ENCODE data around the gene UCKL1.
"Not testable (repeated sequence)": the region's sequence is repeated elsewhere in the genome, so short reads cannot be mapped to it uniquely, and the experiment has no call there.

UCKL1 gene

DNA sequence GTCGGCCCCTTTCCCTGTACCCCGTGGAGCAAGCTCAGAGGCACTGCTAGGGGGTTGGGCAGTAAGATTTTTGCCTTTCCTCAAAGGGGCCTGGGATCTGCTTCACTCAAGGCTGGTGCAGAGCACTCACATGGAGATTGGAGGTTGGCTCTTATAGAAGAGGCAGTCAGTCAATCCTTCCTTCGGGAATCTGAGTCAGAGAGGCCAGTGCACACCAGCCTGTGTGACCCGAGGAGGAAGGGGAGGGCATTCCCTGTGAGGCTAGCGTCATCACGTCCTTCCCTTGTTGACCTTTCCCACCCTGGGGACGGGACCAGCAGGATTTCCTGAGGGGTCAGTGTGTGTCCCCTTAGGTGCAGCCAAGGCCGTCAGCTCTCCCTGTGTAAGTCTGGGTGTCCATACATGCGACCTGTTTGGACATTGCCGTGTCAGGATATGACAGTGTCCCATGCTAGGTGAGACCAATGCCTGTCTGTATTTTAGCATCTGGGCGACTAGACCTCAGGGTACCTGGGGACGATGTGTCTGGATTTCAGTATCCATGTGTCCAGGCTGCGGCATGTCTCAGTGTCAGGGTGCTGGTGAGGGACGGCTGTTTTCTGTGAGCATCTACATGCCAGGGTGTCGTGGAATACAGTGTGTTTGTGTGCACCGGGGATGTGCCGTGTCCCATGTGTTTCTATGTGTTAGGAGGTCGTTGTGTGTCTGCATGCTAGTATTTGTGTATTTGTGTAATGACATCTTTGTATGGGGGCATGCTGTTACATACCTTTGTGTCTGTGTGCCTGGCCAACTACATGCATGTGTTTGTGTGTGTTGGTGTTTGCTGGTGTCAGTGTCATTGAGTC, 16.3 kb upstream of the UCKL1 start:
- DNase-seq (ENCODE audit: low read depth in 3 of 3): no peak

DNA sequence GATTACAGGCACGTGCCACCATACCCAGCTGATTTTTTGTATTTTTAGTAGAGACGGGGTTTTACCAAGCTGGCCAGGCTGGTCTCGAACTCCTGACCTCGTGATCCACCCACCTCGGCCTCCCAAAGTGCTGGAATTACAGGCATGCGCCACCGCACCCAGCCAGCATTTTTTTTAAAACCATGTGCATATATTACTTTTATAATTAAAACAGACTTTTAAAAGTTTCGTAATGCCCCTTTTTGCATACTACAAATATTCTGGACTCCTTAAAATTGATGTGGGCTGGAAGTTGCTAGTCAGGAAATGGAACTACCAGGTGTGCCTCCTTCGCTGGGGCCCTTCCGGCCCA, 15.7 kb upstream of the UCKL1 start:
- not testable (repeated sequence) for DNase-seq (ENCODE audit: low read depth in 3 of 3)

DNA sequence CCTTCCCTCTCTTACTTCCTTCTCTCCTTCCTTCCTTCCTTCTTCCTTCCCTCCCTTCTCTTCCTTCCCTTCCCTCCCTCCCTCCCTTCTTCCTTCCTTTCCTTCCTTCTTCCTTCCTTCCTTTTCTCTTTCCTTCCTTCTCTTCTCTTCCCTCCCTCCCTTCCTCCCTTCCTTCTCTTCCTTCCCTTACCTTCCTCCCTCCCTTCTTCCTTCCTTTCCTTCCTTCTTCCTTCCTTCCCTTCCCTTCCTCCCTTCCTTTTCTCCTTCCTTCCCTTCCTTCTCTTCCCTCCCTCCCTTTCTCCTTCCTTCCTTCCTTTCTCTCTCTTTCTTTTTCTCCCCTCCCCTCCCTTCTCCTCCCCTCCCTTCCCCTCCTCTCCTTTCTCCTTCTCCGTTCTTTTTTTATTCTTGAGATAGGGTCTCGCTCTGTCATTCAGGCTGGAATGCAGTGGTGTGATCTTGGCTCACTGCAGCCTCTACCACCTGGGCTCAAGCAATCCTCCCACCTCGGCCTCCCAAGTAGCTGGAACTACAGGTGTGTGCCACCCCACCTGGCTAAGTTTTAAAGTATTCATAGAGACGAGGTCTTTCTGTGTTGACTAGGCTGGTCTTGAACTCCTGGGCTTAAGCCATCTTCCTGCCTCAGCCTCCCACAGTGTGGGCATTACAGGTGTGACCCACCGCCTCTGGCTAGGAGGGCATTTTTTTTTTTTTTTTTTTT, 14.7 kb upstream of the UCKL1 start:
- DNase-seq (ENCODE audit: low read depth in 3 of 3): no peak

DNA sequence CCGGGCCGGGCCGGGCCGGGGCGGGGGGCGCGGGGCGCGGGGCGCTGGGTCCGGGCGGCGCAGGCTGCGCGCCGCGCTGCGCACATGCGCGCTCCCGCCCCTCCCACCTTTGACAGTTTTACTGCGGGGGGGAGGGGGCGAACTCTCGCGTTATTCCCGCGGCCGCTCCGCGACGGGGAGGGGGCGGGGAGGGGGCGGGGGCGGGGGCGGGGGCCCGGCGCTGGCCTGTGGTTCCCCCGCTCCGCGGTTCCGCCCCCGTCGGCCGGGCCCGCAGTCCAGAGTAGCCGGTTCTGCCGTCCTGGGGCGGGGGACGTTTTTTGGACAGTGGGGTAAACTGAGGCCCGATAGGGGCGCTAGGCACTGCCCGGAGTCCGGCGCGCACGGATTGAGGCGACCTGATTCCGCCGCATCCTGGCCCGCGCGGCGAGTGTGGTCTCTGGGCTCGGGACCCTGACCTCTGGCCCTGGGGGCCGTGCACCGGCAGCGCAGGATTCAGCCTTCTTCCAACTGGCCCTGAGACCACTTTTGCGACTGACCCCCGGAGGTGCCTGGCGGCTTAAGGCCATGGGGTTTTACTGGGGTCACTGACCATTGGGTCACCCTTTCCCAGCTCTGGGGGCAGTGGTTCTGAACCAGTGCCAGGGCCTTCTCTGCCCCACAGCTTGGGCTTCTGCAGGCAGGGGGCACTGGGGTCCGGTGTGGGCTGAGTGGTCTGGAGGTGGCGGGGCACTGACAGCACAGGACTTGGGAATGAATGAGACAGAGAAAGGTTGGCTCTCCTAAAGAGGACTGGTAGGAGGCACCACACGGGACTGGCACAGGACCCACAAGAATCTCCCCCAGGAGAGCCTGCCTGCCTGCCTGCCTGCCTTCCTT, 13.9 kb upstream of the UCKL1 start, which contains the start of gene ZNF512B:
Gene ZNF512B, minus strand, starts transcription at position 93 of the 876 bp plus-strand sequence. CDS start 1,980 bp downstream, outside the sequence.
- peak in 1 of 3 experiments; percentile 64 for DNase-seq (ENCODE audit: low read depth in 3 of 3)

DNA sequence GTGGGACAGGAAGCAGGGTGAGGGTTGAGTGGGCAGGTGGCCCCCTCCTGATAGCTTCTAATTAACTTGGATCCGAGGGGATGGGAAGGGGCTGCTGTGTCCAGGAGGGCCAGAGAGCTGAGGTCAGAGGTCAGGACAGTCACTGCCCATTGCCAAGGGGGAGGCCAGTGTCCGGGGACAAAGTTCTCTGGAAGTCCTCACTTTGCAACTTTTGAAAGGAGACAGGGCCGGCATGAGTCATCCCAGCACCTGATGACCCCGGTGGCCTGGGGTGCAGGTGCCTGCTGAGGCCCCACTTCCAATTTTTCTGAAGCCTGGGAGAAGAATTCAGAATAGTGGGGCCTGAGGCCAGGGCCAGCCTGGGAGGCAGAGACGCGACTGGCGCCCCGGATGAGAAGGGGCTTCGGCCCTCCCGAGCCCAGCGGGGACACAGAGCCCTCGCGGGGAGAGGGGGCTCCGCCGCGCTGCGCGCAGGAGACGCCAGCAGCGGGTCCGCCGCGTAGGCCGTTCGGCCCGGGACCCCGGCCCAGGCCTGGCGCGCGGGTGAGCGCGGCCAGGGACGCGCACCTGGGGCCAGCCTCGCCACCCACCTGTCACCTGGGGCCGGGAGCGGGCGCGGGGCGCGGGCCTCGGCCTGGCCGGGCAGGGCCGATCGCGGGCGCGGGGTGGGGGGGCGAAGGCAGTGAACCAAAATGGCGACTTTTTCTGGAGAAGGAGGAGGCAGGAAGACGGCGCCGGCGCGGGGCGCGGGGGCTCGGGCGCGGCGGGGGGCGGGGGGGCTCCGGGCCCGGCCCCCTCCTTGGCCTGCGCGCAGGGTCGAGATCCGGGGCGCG, 12.9 kb upstream of the UCKL1 start:
- DNase-seq (ENCODE audit: low read depth in 3 of 3): no peak

DNA sequence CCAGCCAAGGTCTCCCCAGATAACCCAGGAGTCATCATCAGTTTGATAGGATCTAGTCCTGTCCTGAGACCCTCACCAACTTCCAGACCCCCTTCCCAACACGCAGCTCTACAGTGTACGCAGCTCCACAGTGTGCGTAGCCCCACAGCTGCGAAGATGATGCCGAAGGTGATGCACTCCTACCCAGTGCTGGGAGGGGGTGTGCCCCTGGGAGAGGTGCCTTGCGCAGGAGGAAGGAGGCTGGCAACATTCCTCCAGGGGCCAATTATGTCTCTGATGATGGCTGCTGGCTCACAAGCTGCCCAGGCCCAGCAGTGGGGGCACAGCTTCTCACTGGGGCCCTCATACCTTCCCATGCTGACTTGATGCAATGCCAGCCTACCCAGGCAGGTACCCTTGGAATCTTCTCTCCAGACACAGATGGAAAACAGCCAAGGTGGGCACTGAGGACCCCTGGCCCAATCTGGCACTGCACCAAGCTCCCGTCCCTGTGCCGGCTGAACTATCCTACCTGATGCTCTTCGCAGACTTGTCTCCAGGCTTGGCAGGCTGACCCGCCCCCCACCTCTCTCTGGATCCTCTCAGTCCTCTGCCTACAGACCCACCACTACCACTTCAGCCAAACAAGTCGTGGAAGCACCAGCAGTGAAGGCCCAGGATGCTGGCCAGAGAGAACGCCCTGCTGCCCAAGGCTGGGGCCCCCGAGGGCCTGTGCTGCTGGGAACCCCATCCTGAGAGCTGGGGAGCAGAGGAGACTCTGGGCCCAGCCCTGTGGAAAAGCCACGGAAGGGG, 12.1 kb upstream of the UCKL1 start:
- DNase-seq (ENCODE audit: low read depth in 3 of 3): no peak

DNA sequence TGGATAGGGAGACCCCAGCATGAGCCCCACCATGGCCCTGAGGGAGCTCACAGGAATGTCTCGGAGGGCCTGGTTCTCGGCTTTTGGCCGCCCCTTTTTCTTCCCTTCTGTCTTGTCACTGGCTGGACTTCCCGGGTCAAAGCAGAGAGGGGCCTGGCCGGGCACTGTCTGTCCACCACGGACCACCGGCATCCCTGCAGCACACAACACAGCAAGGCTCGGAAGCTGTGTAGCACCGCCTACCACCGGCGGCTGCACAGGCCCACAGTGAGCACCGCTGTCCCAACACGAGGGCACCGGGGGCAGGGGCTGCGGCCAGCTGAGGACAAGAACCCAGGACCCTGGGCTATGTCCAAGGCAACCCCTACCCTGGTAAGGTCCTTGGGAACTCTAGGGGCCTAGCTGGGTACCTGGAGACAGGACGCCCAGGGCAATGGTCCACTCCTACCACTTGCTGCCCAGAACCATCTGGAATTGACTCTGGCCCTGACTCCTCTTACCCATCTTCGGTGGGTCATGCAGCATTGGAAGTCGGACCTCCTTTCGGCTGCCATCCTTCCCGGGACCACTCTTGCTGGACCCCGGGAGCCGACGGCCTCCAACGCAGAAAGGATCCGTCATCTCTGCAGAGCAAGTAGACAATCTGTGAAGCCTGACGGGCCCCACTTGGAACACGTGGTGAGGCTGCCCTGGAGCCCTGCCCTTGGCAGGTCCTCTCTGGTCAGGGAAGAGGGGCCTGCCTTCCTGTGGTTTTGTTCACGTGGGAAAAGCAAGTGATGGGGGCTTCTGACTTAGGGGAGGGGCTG, 11.3 kb upstream of the UCKL1 start:
- DNase-seq (ENCODE audit: low read depth in 3 of 3): no peak

DNA sequence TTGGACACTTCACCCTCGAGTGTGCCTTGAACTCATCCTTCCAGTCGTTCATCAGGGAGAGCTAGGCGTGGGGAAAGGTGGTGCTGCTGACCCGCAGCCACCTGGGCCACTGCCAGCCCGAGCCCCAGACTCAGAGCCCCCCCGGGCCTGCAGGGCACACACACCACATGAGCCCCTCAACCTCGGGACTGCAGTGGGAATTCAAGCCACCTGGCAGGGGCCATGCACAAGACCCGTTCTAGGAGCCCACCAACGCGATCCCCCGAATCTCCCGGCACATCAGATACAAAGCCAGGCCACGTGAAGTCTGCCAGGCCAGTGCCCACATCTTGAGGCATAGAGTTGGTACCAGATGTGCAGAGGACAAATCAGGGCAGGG, 10.7 kb upstream of the UCKL1 start:
- no peak for DNase-seq (ENCODE audit: low read depth in 3 of 3)

DNA sequence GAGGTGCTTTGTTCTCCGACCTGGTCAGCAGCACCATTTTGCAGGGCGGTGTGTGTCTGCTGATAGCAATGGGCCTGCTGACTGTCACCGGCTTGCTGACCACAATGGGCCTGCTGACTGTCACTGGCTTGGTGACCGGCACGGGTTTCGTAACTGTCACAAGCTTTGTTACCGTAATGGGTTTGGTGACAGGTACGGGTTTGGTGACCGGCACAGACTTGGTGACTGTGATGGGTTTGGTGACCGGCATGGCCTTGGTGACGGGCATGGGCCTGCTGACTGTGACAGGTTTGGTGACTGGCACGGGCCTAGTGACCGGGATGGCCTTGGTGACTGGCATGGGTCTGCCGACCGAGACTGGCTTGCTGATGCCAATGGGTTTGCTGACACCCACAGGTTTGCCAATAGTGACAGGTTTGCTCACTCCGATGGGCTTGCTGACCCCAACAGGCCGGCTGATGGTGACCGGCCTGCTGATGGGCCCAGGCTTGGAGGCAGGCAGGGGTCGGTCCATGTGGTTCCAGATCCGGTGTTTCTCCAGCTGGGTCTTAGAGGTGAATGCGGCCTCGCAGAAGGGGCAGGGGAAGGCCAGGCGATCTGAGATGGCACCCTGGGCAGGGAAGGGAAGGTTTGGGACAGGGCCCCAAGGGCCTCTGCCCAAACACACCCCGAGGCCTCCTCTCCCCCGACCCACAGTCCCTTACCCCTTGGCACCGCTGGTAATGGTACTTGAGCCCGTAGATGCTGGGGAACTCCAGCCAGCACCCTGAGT, 10.1 kb upstream of the UCKL1 start:
- DNase-seq (ENCODE audit: low read depth in 3 of 3): no peak

DNA sequence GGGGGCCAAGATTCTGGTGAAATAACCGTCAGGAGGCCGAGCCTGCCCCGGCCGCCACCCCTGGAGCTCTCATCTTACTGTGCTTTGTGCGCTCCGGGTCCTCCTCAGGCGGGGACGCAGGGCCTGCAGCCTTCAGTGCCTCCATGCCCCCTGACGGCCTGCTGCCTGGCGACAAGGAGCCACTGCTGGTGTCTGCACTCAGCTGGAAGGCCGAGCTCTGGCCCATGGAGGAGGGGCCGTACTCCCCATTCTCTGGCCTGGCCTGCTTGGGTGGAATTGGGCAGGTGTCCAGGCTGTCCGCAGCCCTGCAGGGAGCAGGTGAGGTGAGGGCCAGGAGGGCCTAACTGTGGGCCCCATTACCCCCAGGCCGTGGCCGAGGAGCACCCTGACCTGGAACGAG, 8.2 kb upstream of the UCKL1 start:
- no peak for DNase-seq (ENCODE audit: low read depth in 3 of 3)

DNA sequence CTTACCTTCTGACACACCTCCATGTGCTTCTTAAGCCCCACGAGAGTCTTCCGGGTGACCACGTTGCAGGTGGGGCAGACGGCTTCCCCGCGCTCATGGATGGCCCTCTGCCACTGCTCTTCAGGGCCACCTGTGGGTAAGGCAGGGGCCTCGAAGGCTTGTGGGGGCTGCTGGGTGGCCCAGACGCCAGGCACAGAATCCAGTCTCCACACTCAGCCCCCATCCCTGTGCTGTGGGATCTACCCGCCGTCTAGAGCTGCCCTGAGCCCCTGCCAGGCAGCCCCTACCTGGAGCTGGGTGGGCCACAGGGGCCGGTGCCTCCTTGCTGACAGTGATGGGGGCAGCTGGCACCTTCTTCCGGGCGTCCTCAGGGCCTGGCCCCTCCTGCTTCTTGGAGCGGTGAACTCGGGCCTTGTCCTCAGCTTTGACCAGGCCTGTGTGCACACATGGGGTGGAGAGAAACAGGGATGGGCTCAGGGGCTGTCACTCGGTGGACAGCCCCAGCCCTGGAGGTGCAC, 7.6 kb upstream of the UCKL1 start:
- no peak for DNase-seq (ENCODE audit: low read depth in 3 of 3)

DNA sequence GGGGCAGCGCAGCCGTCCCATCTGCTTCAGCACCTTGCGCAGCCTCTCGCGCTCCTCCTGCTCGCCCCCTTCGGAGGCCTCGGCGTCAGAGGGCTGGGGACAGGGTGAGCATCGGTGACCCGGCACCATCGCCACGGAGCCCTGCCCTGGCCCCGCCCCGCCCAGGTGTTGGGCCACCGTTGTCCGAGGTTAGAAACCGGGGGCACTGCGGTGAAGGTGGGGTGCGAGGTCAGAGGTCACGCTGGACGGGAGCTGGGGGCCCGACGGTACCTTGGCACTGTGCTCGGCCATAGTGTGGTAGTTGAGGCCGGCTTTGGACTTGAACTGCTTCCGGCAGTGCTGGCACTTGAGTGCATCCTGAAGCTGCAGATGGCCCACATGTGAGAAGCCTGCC, 7.1 kb upstream of the UCKL1 start:
- no peak for DNase-seq (ENCODE audit: low read depth in 3 of 3)

DNA sequence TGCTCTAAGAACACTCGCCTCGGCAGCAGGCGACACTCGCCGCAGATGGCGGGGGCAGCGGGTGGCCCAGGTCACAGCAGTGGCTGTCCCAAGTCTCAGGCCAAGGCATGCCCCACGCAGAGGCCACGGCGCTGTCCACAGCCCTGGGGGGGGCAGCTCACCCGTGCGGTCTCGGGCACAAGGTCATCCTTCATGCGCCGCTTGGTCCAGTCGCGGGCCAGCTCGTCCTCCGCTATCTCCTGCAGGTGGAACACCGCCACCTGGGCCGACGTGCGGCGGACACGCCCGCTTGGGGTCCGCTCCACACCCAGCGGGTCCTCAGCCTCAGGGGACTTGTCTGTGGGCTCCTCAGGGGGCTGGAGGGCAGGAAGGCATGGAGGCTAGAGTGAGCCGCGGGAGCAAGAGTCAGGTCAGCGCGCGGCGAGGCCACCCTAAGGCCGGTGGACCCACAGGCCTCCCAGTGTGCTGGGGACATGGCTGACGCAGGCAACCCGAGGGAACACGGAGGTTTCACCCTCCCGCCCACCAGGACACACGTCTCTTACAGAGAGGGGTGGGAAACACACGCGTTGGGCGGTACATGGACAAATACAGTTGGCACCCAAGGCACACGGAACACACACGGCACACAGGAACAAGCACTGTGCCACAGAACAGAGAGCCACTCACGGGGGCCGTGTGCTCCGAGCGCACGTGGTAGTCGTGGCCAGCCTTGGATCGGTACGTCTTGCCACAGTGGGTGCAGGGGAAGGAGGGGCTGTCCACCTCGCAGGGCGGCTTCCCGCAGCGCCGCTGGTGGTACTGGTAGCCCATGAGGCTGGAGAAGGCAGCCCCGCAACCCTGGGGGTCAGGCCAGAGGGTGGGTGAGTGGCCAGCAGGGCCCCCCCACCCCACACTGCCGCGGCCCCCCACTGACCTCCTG, 6.5 kb upstream of the UCKL1 start:
- DNase-seq (ENCODE audit: low read depth in 3 of 3): no peak

DNA sequence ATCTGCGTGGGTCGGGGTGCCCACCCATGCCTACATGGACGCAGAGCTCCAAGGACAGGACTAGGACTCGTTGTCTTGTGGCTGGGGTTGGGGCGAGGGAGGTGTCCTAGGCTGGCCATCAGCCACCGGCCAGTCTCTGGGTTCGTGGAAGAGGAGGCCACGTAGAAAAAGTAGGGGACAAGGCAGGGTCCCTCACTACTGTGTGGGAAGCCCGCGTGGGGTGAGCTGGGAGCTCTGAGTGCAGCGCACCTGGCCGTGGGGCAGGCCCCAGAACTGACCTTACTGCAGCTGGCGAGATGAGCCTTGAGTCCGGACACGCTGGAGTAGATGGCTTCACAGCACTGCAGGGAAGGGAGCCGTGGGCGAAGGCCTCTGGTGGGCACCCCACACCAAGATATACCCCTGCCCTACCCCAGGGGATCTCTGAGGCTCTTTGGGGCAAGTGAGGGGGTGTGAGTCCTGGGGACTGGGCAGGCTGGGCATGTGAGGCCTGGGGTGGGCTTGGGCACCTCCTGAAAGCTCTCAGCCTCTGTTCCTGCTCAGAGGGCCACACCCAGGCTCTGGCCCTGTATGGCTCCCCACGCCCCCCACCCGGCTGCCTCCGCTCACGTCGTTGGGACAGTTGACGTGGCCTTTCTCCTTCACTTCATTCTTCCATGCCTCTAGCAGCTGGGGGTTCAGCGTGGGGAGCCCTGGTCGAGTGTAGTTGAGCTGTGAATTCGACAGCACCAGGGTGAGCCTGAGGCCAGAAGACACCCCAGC, 5.6 kb upstream of the UCKL1 start:
- no peak for DNase-seq (ENCODE audit: low read depth in 3 of 3)

DNA sequence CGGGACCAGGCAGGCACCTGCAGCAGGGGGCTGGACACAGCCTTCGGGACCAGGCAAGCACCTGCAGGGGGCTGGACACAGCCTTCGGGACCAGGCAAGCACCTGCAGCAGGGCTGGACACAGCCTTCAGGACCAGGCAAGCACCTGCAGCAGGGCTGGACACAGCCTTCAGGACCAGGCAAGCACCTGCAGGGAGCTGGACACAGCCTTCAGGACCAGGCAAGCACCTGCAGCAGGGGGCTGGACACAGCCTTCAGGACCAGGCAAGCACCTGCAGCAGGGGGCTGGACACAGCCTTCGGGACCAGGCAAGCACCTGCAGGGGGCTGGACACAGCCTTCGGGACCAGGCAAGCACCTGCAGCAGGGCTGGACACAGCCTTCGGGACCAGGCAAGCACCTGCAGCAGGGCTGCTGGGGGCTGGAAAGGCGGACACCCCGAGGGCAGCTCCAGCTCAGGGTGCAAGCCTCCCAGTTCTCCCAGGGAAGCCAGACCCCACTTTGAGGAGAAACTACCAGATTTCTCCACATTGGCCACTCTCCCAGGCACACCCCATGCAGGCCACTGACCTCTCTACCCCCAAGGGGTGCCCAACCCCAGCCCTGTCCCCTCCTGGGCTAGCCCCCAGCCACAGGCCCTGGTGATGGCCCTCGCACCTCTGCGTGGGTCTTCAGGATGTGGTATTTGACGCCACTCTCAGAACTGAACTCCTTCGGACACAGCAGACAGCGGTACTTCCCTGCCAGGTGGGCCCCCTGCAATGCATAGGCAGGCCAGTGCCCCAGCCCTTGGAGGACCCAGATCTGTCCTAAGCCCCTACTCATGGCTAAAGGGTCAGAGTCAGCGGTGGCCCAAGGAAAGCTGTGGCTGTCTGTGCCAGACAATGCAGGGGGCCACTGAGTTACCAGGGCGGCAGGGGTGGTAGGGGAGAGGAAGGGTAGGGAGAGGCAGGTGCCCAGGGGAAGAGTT, 4.7 kb upstream of the UCKL1 start:
- DNase-seq (ENCODE audit: low read depth in 3 of 3): not testable (repeated sequence)

DNA sequence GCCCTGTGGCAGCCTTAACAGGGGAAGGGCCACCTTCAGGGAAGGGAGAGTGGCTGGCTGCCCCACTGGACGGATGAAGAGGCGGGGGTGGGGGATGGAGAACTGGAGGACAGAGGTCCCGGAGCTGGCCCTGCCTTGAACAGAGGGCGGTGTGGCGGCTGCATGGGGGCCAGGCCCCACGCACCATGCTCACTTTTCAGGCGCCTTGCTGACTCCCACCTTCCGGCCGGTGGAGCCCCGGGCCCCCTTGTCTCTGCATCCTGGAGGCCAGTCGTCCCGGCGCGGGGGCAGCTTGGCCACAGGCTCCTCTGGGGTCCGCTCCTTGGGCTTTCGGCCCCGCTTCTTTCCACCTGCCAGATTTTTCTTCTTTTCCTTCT, 3.5 kb upstream of the UCKL1 start:
- DNase-seq (ENCODE audit: low read depth in 3 of 3): no peak

All from stimulated activated CD4-positive, alpha-beta T cell treated with anti-CD3 and anti-CD28 coated beads, TNF-alpha, amount 100 ng/mL, for 24 hours (primary cell).